GM12878 (cell line): Measurements from ENCODE around the gene JOSD2. TPM values are rescaled to one million over a fixed set of nuclear protein-coding genes. Genes with fewer than 3 reads are reported as not detected.

Source experiments
- ATAC-seq: fragments of 200-7000 bp; cut with Tn5 transposase; 3 replicates; pipeline ENCODE4 v1.9.1; 2020; ENCODE audit warnings: mild to moderate bottlenecking, moderate library complexity
- BruUV-seq: library from RNA; stranded (reverse); fragments of 400-500 nt; replicated peaks from 2 replicates; lab custom pipeline; 2021; lab: Mats Ljungman, UMichigan
- CTCF ChIA-PET: fragments of 300-600 bp; sonication (Branson Sonifier 250); formaldehyde crosslinking; extraction: SDS; loops from one replicate; lab custom pipeline; 2021; ENCODE audit warnings: inconsistent platforms; lab: Yijun Ruan, JAX
- POLR2A ChIA-PET: fragments of 350-600 bp; formaldehyde crosslinking; extraction: SDS; loops from one replicate; lab custom pipeline; 2021; ENCODE audit warnings: inconsistent platforms; lab: Charles Lee
- RAD21 ChIA-PET: fragments of 300-600 bp; sonication (Branson Sonifier 250); formaldehyde crosslinking; loops from one replicate; lab custom pipeline; 2023; ENCODE audit warnings: antibody characterized with exemption; ENCODE audit not compliant: unreplicated experiment; lab: Charles Lee
- SMC1A ChIA-PET: fragments of 300-600 bp; sonication (Branson Sonifier 250); formaldehyde crosslinking; loops from one replicate; lab custom pipeline; 2023; ENCODE audit not compliant: unreplicated experiment, uncharacterized antibody; lab: Charles Lee
- DNase-seq: peaks from one replicate; pipeline ENCODE4 v3.0.0-alpha.2; 2011; ENCODE audit warnings: low read depth, low spot score
- FAIRE-seq: peaks from 3 replicates; lab custom pipeline; 2011; peaks lifted over from hg19 to GRCh38; lab: Jason Lieb, UNC
- H2AFZ ChIP-seq: 2 replicates; pipeline ENCODE4 v1.6.0; 2011; ENCODE audit warnings: low read depth, low read length, control low read depth; ENCODE audit not compliant: control insufficient read depth
- H3K27ac ChIP-seq: 2 replicates; pipeline ENCODE4 v1.5.1; 2011; ENCODE audit warnings: control low read depth; ENCODE audit not compliant: control insufficient read depth, insufficient read depth
- H3K27me3 ChIP-seq, 2 experiments: replicated peaks in 1 of 2; 2 replicates each; pipeline versions ENCODE4 v1.6.0 to v1.6.1; 2011; ENCODE audit warnings: low read length in 1 of 2; ENCODE audit not compliant: control insufficient read depth in 2 of 2, insufficient read depth in 2 of 2
- H3K36me3 ChIP-seq, 2 experiments: 2 replicates each; pipeline ENCODE4 v1.5.1; 2011; ENCODE audit warnings: low read length in 1 of 2; ENCODE audit not compliant: control insufficient read depth in 2 of 2, insufficient read depth in 2 of 2
- H3K4me1 ChIP-seq: 2 replicates; pipeline ENCODE4 v1.6.1; 2011; ENCODE audit warnings: mild to moderate bottlenecking, low read length, moderate library complexity, mixed read lengths; ENCODE audit not compliant: control insufficient read depth, insufficient read depth
- H3K4me2 ChIP-seq: 2 replicates; pipeline ENCODE4 v1.6.0; 2011; ENCODE audit warnings: control low read depth; ENCODE audit not compliant: control insufficient read depth, insufficient read depth
- H3K4me3 ChIP-seq: fragments of 200-600 bp; sonication (generic); 2 replicates; pipeline ENCODE4 v1.5.1; 2016
- H3K79me2 ChIP-seq: 2 replicates; pipeline ENCODE4 v1.6.0; 2011; ENCODE audit warnings: low read length; ENCODE audit not compliant: control insufficient read depth, insufficient read depth
- H3K9ac ChIP-seq: 2 replicates; pipeline ENCODE4 v1.8.0; 2011; ENCODE audit warnings: low read length, control low read depth, mixed read lengths; ENCODE audit not compliant: control insufficient read depth, insufficient read depth
- H3K9me3 ChIP-seq: replicated peaks from 3 replicates; pipeline ENCODE4 v1.5.1; 2011; ENCODE audit warnings: mild to moderate bottlenecking, low read length; ENCODE audit not compliant: control insufficient read depth, insufficient read depth
- H4K20me1 ChIP-seq: 2 replicates; pipeline ENCODE4 v1.6.0; 2011; ENCODE audit not compliant: control insufficient read depth, insufficient read depth
- ATF3 ChIP-seq: IDR thresholded peaks from 2 replicates; pipeline ENCODE4 v1.6.1; 2011; ENCODE audit warnings: low read depth, mild to moderate bottlenecking, low read length, moderate library complexity, borderline replicate concordance; ENCODE audit errors: extremely low read depth
- CEBPB ChIP-seq, 2 experiments: fragments of 150-350 bp in 1 of 2; IDR thresholded peaks; 2 replicates each; pipeline ENCODE4 v1.6.1; 2012 to 2014; ENCODE audit warnings: low read depth in 2 of 2, low read length in 2 of 2, borderline replicate concordance in 1 of 2, inconsistent platforms in 1 of 2
- FOS ChIP-seq: IDR thresholded peaks from 3 replicates; pipeline ENCODE4 v1.6.1; 2011; ENCODE audit warnings: borderline replicate concordance; ENCODE audit not compliant: insufficient read length; ENCODE audit errors: extremely low read depth
- MAX ChIP-seq: IDR thresholded peaks from 2 replicates; pipeline ENCODE4 v1.6.1; 2012; ENCODE audit warnings: low read depth, low read length, improper control_type of control experiment
- WGBS: methylation state at CpG from one replicate; pipeline ENCODE4 v1.1.6; 2016; ENCODE audit warnings: low lambda C conversion rate; ENCODE audit not compliant: insufficient replicate concordance, insufficient coverage; ENCODE audit errors: missing lambda C conversion rate; 5-methylcytosine and 5-hydroxymethylcytosine counted together
- in situ Hi-C: fragments of 300-500 bp; cut with MboI; formaldehyde crosslinking; loops from 9 replicates; pipeline ENCODE4 v1.14.3; 2018; ENCODE audit warnings: mixed read lengths
- intact Hi-C: fragments of 100-400 bp; cut with micrococcal nuclease; formaldehyde crosslinking; loops from one replicate; pipeline ENCODE4 v1.14.2; 2022; ENCODE audit not compliant: unreplicated experiment
- polyA plus RNA-seq, 11 experiments: library from polyadenylated mRNA; depleted of rRNA in 4 of 11; unstranded in 6 of 11; stranded (reverse) in 5 of 11; fragments of >200 nt; fragmentation: Nextera tagmentation in 4 of 11; fragmentation: Illumina TruSeq in 1 of 11; extraction: Ambion mirVana in 4 of 11; extraction: Trizol in 1 of 11; gene quantifications; 1 replicate in 1 of 11; 2 replicates in 10 of 11; pipeline versions ENCODE4 v1.2.1 to v1.2.3, GENCODE V29; 2011 to 2016; ENCODE audit warnings: inconsistent platforms in 2 of 11, missing spikeins in 2 of 11, low read depth in 1 of 11
- total RNA-seq, 4 experiments: library from RNA; depleted of rRNA in 3 of 4; stranded (reverse); fragments of >200 nt in 3 of 4; fragmentation: Illumina TruSeq in 1 of 4; extraction: Trizol in 1 of 4; gene quantifications; 2 replicates each; pipeline versions ENCODE4 v1.2.1 to v1.2.3, GENCODE V29; 2013 to 2021

Gene JOSD2
- total and polyA plus RNA-seq, 10 of the 15 experiments (the other 5 are each of a cell fraction or from before 2014, with no cell fraction given), result 0.91 to 26.7 (median 13.0) TPM

GRCh38 chr19:50554212-50554611 lies 43.2 kb upstream of the JOSD2 start:
- H2AFZ ChIP-seq, result no peak overlapping the region
- DNase-seq, result no peak
- H3K27me3 ChIP-seq, result peaks cover 0 to 3% of the 10 kb centered on the region in 2 experiments
- intact Hi-C loops, result no loop called here
- no peak overlapping the region for H3K9ac ChIP-seq
- ChIA-PET CTCF (interaction anchor here (0.9 to 8.5 kb wide), 2 partner anchors 8 to 15 kb away, joined by 4 to 117 read pairs; no protein-coding TSS in a partner anchor), POLR2A (interaction anchor here (1.0 kb wide), 1 partner anchor 9 kb away, joined by 5 read pairs; no protein-coding TSS in a partner anchor)
- FAIRE-seq, result no peak
- no peaks in the 10 kb centered on the region for H4K20me1 ChIP-seq
- no peaks in the 10 kb centered on the region; the same call in 1 of the 2 replicates for H3K4me1 ChIP-seq
- no peaks in the 10 kb centered on the region for H3K9me3 ChIP-seq
- no peak overlapping the region for H3K4me3 ChIP-seq
- TF ChIP-seq CEBPB (IDR thresholded peaks at IDR 0.05; ENCODE audit: borderline replicate concordance in 1 of 2, low read depth in 2 of 2, low read length in 2 of 2) (no peak), FOS (no peak), MAX (no peak), ATF3 (no peak)
- TF ChIP-seq, all 136 proteins: peak for 0
- in situ Hi-C loops, result no loop called here
- WGBS, result 44% methylated on average over 10 of the region's 10 CpGs
- ChIA-PET SMC1A (interaction anchor here (1.6 kb wide), 1 partner anchor 10 kb away, joined by 4 read pairs; no protein-coding TSS in a partner anchor), RAD21 (interaction anchor here (1.2 kb wide), 1 partner anchor 197 kb away, joined by 3 read pairs; no protein-coding TSS in a partner anchor)
- Histone ChIP-seq H3K27ac (no peak overlapping the region), H3K36me3 (no peaks in the 10 kb centered on the region), H3K4me2 (no peak overlapping the region), H3K79me2 (no peaks in the 10 kb centered on the region)
- no TSS peak for BruUV-seq
- no peak for ATAC-seq
